K562 (cell line): Measurements from ENCODE around the gene LYAR. TPM values are rescaled to one million over a fixed set of nuclear protein-coding genes. Genes with fewer than 3 reads are reported as not detected.
A peak's percentile ranks its signal among the peaks of the same experiment; 100 is the strongest.

Experiments used
- ATAC-seq: fragments of 200-7000 bp; cut with Tn5 transposase; 3 replicates; pipeline ENCODE4 v1.9.1; 2020; ENCODE audit warnings: moderate library complexity
- BruUV-seq: library from RNA; stranded (reverse); fragments of 400-500 nt; replicated peaks from 2 replicates; lab custom pipeline; 2021; lab: Mats Ljungman, UMichigan
- CTCF ChIA-PET: fragments of 300-600 bp; formaldehyde crosslinking; extraction: SDS; loops from one replicate; lab custom pipeline; 2021; ENCODE audit warnings: low intra/inter-chr PET ratio; lab: Yijun Ruan, JAX
- POLR2A ChIA-PET: fragments of 300-600, 350-650 bp; sonication (Branson Sonifier 250); formaldehyde crosslinking; extraction: SDS; loops from one replicate; lab custom pipeline; 2021; ENCODE audit warnings: antibody characterized with exemption, inconsistent platforms; lab: Yijun Ruan, JAX
- DNase-seq, 4 experiments: peaks; one replicate each; pipeline versions ENCODE4 v3.0.0 to v3.0.0-alpha.2; 2011 to 2018; ENCODE audit warnings: low spot score in 3 of 4, mixed read lengths in 3 of 4; ENCODE audit errors: extremely low read depth in 1 of 4
- FAIRE-seq: peaks from 2 replicates; lab custom pipeline; 2011; peaks lifted over from hg19 to GRCh38; lab: Jason Lieb, UNC
- H2AFZ ChIP-seq: 2 replicates; pipeline ENCODE4 v1.6.0; 2011; ENCODE audit warnings: low read depth, low read length, control low read depth, inconsistent platforms
- H3K27ac ChIP-seq: fragments of 200-600 bp; 3 replicates; pipeline ENCODE4 v1.8.0; 2011; ENCODE audit warnings: low read depth, mild to moderate bottlenecking, control low read depth, inconsistent platforms, low read length, moderate library complexity, mixed read lengths; ENCODE audit errors: extremely low read depth
- H3K27me3 ChIP-seq, 2 experiments: fragments of 300-600 bp in 1 of 2; 2 replicates in 1 of 2; 3 replicates in 1 of 2; pipeline versions ENCODE4 v1.6.0 to v1.8.0; 2011; ENCODE audit warnings: inconsistent platforms in 2 of 2, low read length in 2 of 2, mild to moderate bottlenecking in 1 of 2, mixed read lengths in 1 of 2, moderate library complexity in 1 of 2; ENCODE audit not compliant: control insufficient read depth in 2 of 2, insufficient read depth in 2 of 2
- H3K36me3 ChIP-seq: fragments of 300-600 bp; 3 replicates; pipeline ENCODE4 v1.8.0; 2011; ENCODE audit warnings: mild to moderate bottlenecking, low read length, inconsistent platforms; ENCODE audit not compliant: control insufficient read depth, insufficient read depth
- H3K4me1 ChIP-seq, 2 experiments: fragments of 200-600 bp in 1 of 2; replicated peaks in 1 of 2; 2 replicates in 1 of 2; 3 replicates in 1 of 2; pipeline versions ENCODE4 v1.5.1 to v1.8.0; 2011; ENCODE audit warnings: inconsistent platforms in 2 of 2, low read length in 2 of 2, mild to moderate bottlenecking in 1 of 2, mixed read lengths in 1 of 2, moderate library complexity in 1 of 2; ENCODE audit not compliant: control insufficient read depth in 2 of 2, insufficient read depth in 2 of 2
- H3K4me2 ChIP-seq: 2 replicates; pipeline ENCODE4 v1.6.1; 2011; ENCODE audit warnings: low read length, control low read depth, inconsistent platforms, mixed read lengths; ENCODE audit not compliant: insufficient read depth
- H3K4me3 ChIP-seq: fragments of 200-600 bp; sonication (generic), shearing (Covaris generic); 2 replicates; pipeline ENCODE4 v1.5.1; 2016; ENCODE audit warnings: control low read depth, inconsistent platforms
- H3K79me2 ChIP-seq: fragments of 200-600 bp; 3 replicates; pipeline ENCODE4 v1.8.0; 2011; ENCODE audit warnings: low read length, inconsistent platforms; ENCODE audit not compliant: control insufficient read depth, insufficient read depth
- H3K9ac ChIP-seq, 2 experiments: 2 replicates each; pipeline versions ENCODE4 v1.6.0 to v1.6.1; 2011; ENCODE audit warnings: low read depth in 2 of 2, low read length in 2 of 2, control low read depth in 1 of 2, inconsistent platforms in 1 of 2, mild to moderate bottlenecking in 1 of 2, mixed read lengths in 1 of 2; ENCODE audit not compliant: insufficient read depth in 1 of 2
- H3K9me1 ChIP-seq: one replicate; pipeline ENCODE4 v1.6.0; 2011; ENCODE audit warnings: inconsistent platforms, mild to moderate bottlenecking, low read length, moderate library complexity; ENCODE audit not compliant: control insufficient read depth, insufficient read depth
- H3K9me3 ChIP-seq: replicated peaks from 2 replicates; pipeline ENCODE4 v1.5.1; 2011; ENCODE audit warnings: low read depth, low read length, inconsistent platforms; ENCODE audit not compliant: control insufficient read depth, insufficient read depth
- H4K20me1 ChIP-seq: replicated peaks from 2 replicates; pipeline ENCODE4 v1.6.1; 2011; ENCODE audit warnings: low read length, inconsistent platforms, mixed read lengths; ENCODE audit not compliant: control insufficient read depth, insufficient read depth
- BRD9 ChIP-seq: fragments of 450-650 bp; IDR thresholded peaks from 2 replicates; pipeline ENCODE4 v1.6.1; 2018; ENCODE audit warnings: low read depth; ENCODE audit not compliant: partially characterized antibody
- CHD1 ChIP-seq: fragments of 200-600 bp; sonication (generic); IDR thresholded peaks from one replicate; pipeline ENCODE4 v1.6.1; 2012; ENCODE audit warnings: mild to moderate bottlenecking, moderate library complexity, low read length, inconsistent platforms
- NR4A1 ChIP-seq, 2 experiments: fragments of 250-450 bp in 1 of 2; fragments of 450-650 bp in 1 of 2; sonication (Bioruptor Pico) in 1 of 2; IDR thresholded peaks; 2 replicates each; pipeline versions ENCODE4 v1.4.0 to v1.6.1; 2016 to 2020; ENCODE audit warnings: mild to moderate bottlenecking in 2 of 2, missing compliant biosample characterization in 1 of 2, missing genetic modification characterization in 1 of 2, moderate library complexity in 1 of 2
- SNIP1 ChIP-seq: fragments of 450-650 bp; IDR thresholded peaks from 2 replicates; pipeline ENCODE4 v1.7.1; 2017; ENCODE audit warnings: low read depth, mild to moderate bottlenecking
- TEAD1 ChIP-seq, 2 experiments: fragments of 450-650 bp in 1 of 2; sonication (generic) in 1 of 2; formaldehyde crosslinking; IDR thresholded peaks; 2 replicates each; pipeline versions ENCODE4 v1.4.0 to v1.8.0; 2020 to 2022; ENCODE audit warnings: mild to moderate bottlenecking in 2 of 2, missing genetic modification reagents in 1 of 2
- ZNF224 ChIP-seq: sonication (generic); formaldehyde crosslinking; IDR thresholded peaks from 2 replicates; pipeline ENCODE4 v1.8.0; 2022; ENCODE audit warnings: mild to moderate bottlenecking, missing genetic modification reagents
- ZNF830 ChIP-seq: fragments of 250-450 bp; sonication (Bioruptor Pico); IDR thresholded peaks from 2 replicates; pipeline ENCODE4 v1.5.0; 2021; ENCODE audit warnings: mild to moderate bottlenecking
- WGBS: fragments of 100-300 bp; shearing (Covaris generic); methylation state at CpG from one replicate; pipeline ENCODE4 v1.1.6; 2016; ENCODE audit warnings: low coverage, mixed read lengths; ENCODE audit not compliant: insufficient coverage; ENCODE audit errors: missing lambda C conversion rate; 5-methylcytosine and 5-hydroxymethylcytosine counted together
- in situ Hi-C: fragments of 300-500 bp; cut with MboI; formaldehyde crosslinking; loops from 4 replicates; pipeline ENCODE4 v1.15.0; 2018; ENCODE audit warnings: inconsistent platforms, mixed read lengths
- intact Hi-C: fragments of 100-400 bp; cut with micrococcal nuclease; formaldehyde crosslinking; loops from 2 replicates; pipeline ENCODE4 v1.14.2; 2022
- polyA plus RNA-seq, 8 experiments: library from polyadenylated mRNA; depleted of rRNA in 4 of 8; stranded (reverse) in 5 of 8; unstranded in 3 of 8; fragments of >200 nt; fragmentation: Nextera tagmentation in 2 of 8; fragmentation: Illumina TruSeq in 1 of 8; extraction: Ambion mirVana in 2 of 8; extraction: Trizol in 1 of 8; gene quantifications; 2 replicates each; pipeline versions ENCODE4 v1.2.1 to v1.2.3, GENCODE V29; 2011 to 2014; ENCODE audit warnings: inconsistent platforms in 1 of 8, missing spikeins in 1 of 8
- total RNA-seq, 7 experiments: library from RNA; depleted of rRNA in 6 of 7; stranded (reverse); fragments of >200 nt in 6 of 7; fragmentation: Illumina TruSeq in 2 of 7; extraction: Trizol in 2 of 7; gene quantifications; 2 replicates each; pipeline versions ENCODE4 v1.2.1 to v1.2.3, GENCODE V29; 2011 to 2021; ENCODE audit warnings: low replicate concordance in 1 of 7

LYAR gene
- total and polyA plus RNA-seq, 9 of the 15 experiments (the other 6 are each of a cell fraction or from before 2014, with no cell fraction given): 28.3 to 172 (median 127) TPM

- Histone ChIP-seq H3K4me2 (peak overlapping the region; percentile 88), H3K27me3 (no peaks in the 10 kb centered on the region; a peak in 1 of 5 replicates), H3K4me1 (peaks cover 15 to 25% of the 10 kb centered on the region in 2 experiments; a peak in 4 of 5 replicates), H2AFZ (no peak overlapping the region), H3K27ac (peak overlapping the region; percentile 83; the same call in 2 of the 3 replicates), H4K20me1 (0 out of 2 replicates have a peak, but pooled peaks cover 3% of the 10 kb centered on the region), H3K36me3 (peaks cover 48% of the 10 kb centered on the region), H3K4me3 (peak overlapping the region; percentile 85), H3K9me1 (no peaks in the 10 kb centered on the region), H3K9ac (peak overlapping the region; percentile 90 to 91), H3K9me3 (no peaks in the 10 kb centered on the region), H3K79me2 (peaks cover 78% of the 10 kb centered on the region)
- CTCF ChIA-PET: no interaction called here
- BruUV-seq: no TSS peak
- in situ Hi-C loops: no loop called here
- no peak for FAIRE-seq
- peak in 2 of 4 experiments; percentile 11 to 13 for DNase-seq
- POLR2A ChIA-PET: no interaction called here
- intact Hi-C loops: loop anchor here (5.0 kb wide), 1 partner anchor 33 kb away; no protein-coding TSS in a partner anchor
- WGBS: 0% methylated on average over 3 of the region's 3 CpGs
- peak; percentile 18 for ATAC-seq
- TF ChIP-seq NR4A1 (CRISPR knock-in tag; IDR thresholded peaks at IDR 0.05) (no peak), NR4A1 (tag; IDR thresholded peaks at IDR 0.05) (no peak), SNIP1 (no peak), TEAD1 (CRISPR knock-in tag; IDR thresholded peaks at IDR 0.05) (no peak), CHD1 (no peak), ZNF224 (no peak), ZNF830 (no peak), BRD9 (no peak)
Observed at GRCh38 chr4:4289055-4289454, 899 bp downstream of the LYAR start.
